ENCODE results near the gene CD70. TPM values are rescaled to one million over a fixed set of nuclear protein-coding genes. Genes with fewer than 3 reads are reported as not detected.

CD70 gene
- total RNA-seq, 1 experiment from 2014 or later = 13.4 TPM

DNA sequence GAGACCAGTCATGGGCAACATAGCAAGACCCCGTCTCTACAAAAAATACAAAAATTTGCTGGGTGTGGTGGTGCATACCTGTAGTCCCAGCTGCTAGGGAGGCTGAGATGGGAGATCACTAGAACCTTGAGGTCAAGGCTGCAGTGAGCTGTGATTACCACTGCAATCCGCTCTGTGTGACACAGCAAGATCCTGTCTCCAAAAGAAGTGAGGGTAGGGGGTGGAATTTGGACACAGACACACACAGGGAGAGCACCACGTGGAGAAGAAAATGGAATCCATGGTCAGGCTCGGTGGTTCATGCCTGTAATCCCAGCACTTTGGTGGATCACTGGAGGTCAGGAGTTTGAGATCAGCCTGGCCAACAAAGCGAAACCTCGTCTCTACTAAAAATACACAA is 51.4 kb downstream of the CD70 start:
- Mint-ChIP-seq H3K9me3 (ENCODE audit: unreplicated experiment) (no peaks in the 10 kb centered on the region), H3K4me3 (ENCODE audit: unreplicated experiment) (no peak overlapping the region), H3K27ac (ENCODE audit: low read depth, unreplicated experiment) (peak overlapping the region; percentile 80), H3K27me3 (ENCODE audit: insufficient read depth, unreplicated experiment) (no peaks in the 10 kb centered on the region), H3K4me1 (ENCODE audit: insufficient read depth, unreplicated experiment) (peaks cover 12% of the 10 kb centered on the region), H3K36me3 (ENCODE audit: insufficient read depth, unreplicated experiment) (peaks cover 22% of the 10 kb centered on the region)
- ChIA-PET CTCF (interaction anchor here (0.5 to 0.6 kb wide), 2 partner anchors 74 to 196 kb away, joined by 4 to 6 read pairs; no protein-coding TSS in a partner anchor), POLR2A (interaction anchor here (0.9 kb wide), 1 partner anchor 9 kb away, joined by 3 read pairs; the partner anchor contains the start of gene TNFSF9)
- intact Hi-C loops (cut with micrococcal nuclease) = loop anchor here (5.0 kb wide), 1 partner anchor 38 kb away; no protein-coding TSS in a partner anchor
- no TSS peak for BruUV-seq (replicated peaks)
- DNase-seq (ENCODE audit: unreplicated experiment) = no peak
- TF ChIP-seq, protein P1, sequence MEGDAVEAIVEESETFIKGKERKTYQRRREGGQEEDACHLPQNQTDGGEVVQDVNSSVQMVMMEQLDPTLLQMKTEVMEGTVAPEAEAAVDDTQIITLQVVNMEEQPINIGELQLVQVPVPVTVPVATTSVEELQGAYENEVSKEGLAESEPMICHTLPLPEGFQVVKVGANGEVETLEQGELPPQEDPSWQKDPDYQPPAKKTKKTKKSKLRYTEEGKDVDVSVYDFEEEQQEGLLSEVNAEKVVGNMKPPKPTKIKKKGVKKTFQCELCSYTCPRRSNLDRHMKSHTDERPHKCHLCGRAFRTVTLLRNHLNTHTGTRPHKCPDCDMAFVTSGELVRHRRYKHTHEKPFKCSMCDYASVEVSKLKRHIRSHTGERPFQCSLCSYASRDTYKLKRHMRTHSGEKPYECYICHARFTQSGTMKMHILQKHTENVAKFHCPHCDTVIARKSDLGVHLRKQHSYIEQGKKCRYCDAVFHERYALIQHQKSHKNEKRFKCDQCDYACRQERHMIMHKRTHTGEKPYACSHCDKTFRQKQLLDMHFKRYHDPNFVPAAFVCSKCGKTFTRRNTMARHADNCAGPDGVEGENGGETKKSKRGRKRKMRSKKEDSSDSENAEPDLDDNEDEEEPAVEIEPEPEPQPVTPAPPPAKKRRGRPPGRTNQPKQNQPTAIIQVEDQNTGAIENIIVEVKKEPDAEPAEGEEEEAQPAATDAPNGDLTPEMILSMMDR (IDR thresholded peaks at IDR 0.05; ENCODE audit: unreplicated experiment) = no peak

Other genes starting within 250 kb of the CD70 start
- 132 and 142 TPM in 2 replicates for gene CLPP, start 229.6 kb downstream of the CD70 start, total RNA-seq (2022)
- gene ALKBH7, start 218.4 kb downstream of the CD70 start, total RNA-seq (2022) = 49.9 and 51.5 TPM in 2 replicates
- gene PSPN, start 215.2 kb downstream of the CD70 start, total RNA-seq (2022) = 1.1 and 1.9 TPM in 2 replicates
- gene GTF2F1, start 198.0 kb downstream of the CD70 start, total RNA-seq (2022) = 65.6 and 84.8 TPM in 2 replicates
- 269 and 278 TPM in 2 replicates for gene KHSRP, start 166.3 kb downstream of the CD70 start, total RNA-seq (2022)
- gene SLC25A41, start 157.4 kb downstream of the CD70 start, total RNA-seq (2022) = not detected in 2 replicates
- gene SLC25A23, start 131.4 kb downstream of the CD70 start, total RNA-seq (2022) = 14.5 and 21.3 TPM in 2 replicates
- gene CRB3, start 126.9 kb downstream of the CD70 start, total RNA-seq (2022) = 13.6 and 15.6 TPM in 2 replicates
- not detected in 2 replicates for gene DENND1C, start 109.4 kb downstream of the CD70 start, total RNA-seq (2022)
- not detected in 2 replicates for gene TUBB4A, start 88.8 kb downstream of the CD70 start, total RNA-seq (2022)
- 6.2 and 6.9 TPM in 2 replicates for gene TNFSF9, start 60.1 kb downstream of the CD70 start, total RNA-seq (2022)
- gene TNFSF14, start 79.0 kb upstream of the CD70 start, total RNA-seq (2022) = 12.1 and 12.2 TPM in 2 replicates
- 842 and 872 TPM in 2 replicates for gene C3, start 129.5 kb upstream of the CD70 start, total RNA-seq (2022)
- gene GPR108, start 146.4 kb upstream of the CD70 start, total RNA-seq (2022) = 115 and 124 TPM in 2 replicates
- gene TRIP10, start 148.5 kb upstream of the CD70 start, total RNA-seq (2022) = 45.4 and 49.7 TPM in 2 replicates
- gene SH2D3A, start 176.3 kb upstream of the CD70 start, total RNA-seq (2022) = 28.5 and 76.7 TPM in 2 replicates
- gene VAV1, start 181.6 kb upstream of the CD70 start, total RNA-seq (2022) = not detected in 2 replicates

All from MCF 10A (cell line).